Heart right ventricle (tissue), 16 donors: ENCODE measurements around the gene CCR5AS.

Experiments
- ATAC-seq, 8 donors: fragments of 200-7000 bp; cut with Tn5 transposase; one replicate each; pipeline ENCODE4 v1.9.1; 2020; ENCODE audit warnings: mild to moderate bottlenecking in 8 of 8, moderate library complexity in 8 of 8, moderate number of reproducible peaks in 1 of 8
- DNase-seq, 2 donors: peaks; one replicate each; pipeline ENCODE4 v3.0.0-alpha.2; 2020
- H3K27ac ChIP-seq, 10 donors: fragments of 200-600 bp; sonication (generic) in 2 of 10; one replicate each; pipeline versions ENCODE4 v1.5.0 to v1.8.0; 2020 to 2022; ENCODE audit warnings: mild to moderate bottlenecking in 3 of 10
- H3K27me3 ChIP-seq, 7 donors: fragments of 200-600 bp; one replicate each; pipeline ENCODE4 v1.8.0; 2021 to 2022; ENCODE audit warnings: mild to moderate bottlenecking in 2 of 7
- H3K36me3 ChIP-seq, 9 donors: fragments of 200-600 bp; sonication (generic) in 1 of 9; one replicate each; pipeline versions ENCODE4 v1.5.0 to v1.8.0; 2020 to 2022; ENCODE audit warnings: mild to moderate bottlenecking in 2 of 9
- H3K4me1 ChIP-seq, 9 donors: fragments of 200-600 bp; sonication (generic) in 1 of 9; one replicate each; pipeline versions ENCODE4 v1.5.0 to v1.8.0; 2020 to 2022; ENCODE audit warnings: mild to moderate bottlenecking in 4 of 9
- H3K4me3 ChIP-seq, 10 donors: fragments of 200-600 bp; sonication (generic) in 2 of 10; one replicate each; pipeline versions ENCODE4 v1.5.0 to v1.8.0; 2020 to 2022; ENCODE audit warnings: mild to moderate bottlenecking in 7 of 10, moderate library complexity in 2 of 10
- H3K9me3 ChIP-seq, 11 donors: fragments of 200-600 bp in 10 of 11; sonication (generic) in 2 of 11; one replicate each; pipeline versions ENCODE4 v1.5.0 to v1.8.0; 2013 to 2022; ENCODE audit warnings: mild to moderate bottlenecking in 2 of 11, control low read depth in 1 of 11, moderate library complexity in 1 of 11
- WGBS, 2 donors: extraction: QIAGEN DNeasy Blood & Tissue Kit; methylation state at CpG; one replicate each; pipeline ENCODE4 v1.1.7; 2013; ENCODE audit warnings: inconsistent platforms in 1 of 2; 5-methylcytosine and 5-hydroxymethylcytosine counted together
- intact Hi-C, 10 donors: fragments of 100-400 bp; cut with DNase I; formaldehyde crosslinking; loops; one replicate each; pipeline versions ENCODE4 v1.11.1 to v1.14.2; 2022
- TF ChIP-seq, protein P1 (sequence below), 9 donors: fragments of 200-600 bp; sonication (generic) in 2 of 9; IDR thresholded peaks; one replicate each; pipeline versions ENCODE4 v1.5.0 to v1.8.0; 2021 to 2022; ENCODE audit warnings: antibody characterized with exemption in 9 of 9, mild to moderate bottlenecking in 5 of 9, moderate library complexity in 1 of 9
- donor health status: Arrhythmogenic right ventricular cardiomyopathy.
- donor health status: ischemic (EF 13 %, LVEDD 7.1; RV severe dilation, severe dysfunction).
- donor health status: healthy with polysubstance abuse.
- donor health status: DM: no; HTN: yes; CAD: no.
- donor health status: DM: no; HTN: no; CAD: no.
- donor health status: ischemic (EF 25% LVEDD 6.9; RV normal size, moderate dysfunction).
- donor health status: ischemic (EF 25% LVEDD 5.7; RV mildly dilated, moderate dysfunction).
- donor health status: healthy.
- donor health status: DM: yes; HTN: yes; CAD: no.
- donor health status: Ischemic cardiomyopathy.
- donor health status: ischemic (EF 35%, LVEDD 5.7; RV mildly dilated, moderate dysfunction).
- donor health status: nonischemic (EF 11% LVEDD 7.7; RV severe dilation, severe dysfunction).
- donor health status: DM: yes; HTN: yes; CAD: no.
- donor health status: PGD.
- donor health status: ischemic (EF 29% LVEDD 5.4; RV normal size, mild dysfunction).
- donor health status: nonischemic (EF 23%, LVEDD 6.1; RV moderate dilation, normal function).

CCR5AS gene

DNA sequence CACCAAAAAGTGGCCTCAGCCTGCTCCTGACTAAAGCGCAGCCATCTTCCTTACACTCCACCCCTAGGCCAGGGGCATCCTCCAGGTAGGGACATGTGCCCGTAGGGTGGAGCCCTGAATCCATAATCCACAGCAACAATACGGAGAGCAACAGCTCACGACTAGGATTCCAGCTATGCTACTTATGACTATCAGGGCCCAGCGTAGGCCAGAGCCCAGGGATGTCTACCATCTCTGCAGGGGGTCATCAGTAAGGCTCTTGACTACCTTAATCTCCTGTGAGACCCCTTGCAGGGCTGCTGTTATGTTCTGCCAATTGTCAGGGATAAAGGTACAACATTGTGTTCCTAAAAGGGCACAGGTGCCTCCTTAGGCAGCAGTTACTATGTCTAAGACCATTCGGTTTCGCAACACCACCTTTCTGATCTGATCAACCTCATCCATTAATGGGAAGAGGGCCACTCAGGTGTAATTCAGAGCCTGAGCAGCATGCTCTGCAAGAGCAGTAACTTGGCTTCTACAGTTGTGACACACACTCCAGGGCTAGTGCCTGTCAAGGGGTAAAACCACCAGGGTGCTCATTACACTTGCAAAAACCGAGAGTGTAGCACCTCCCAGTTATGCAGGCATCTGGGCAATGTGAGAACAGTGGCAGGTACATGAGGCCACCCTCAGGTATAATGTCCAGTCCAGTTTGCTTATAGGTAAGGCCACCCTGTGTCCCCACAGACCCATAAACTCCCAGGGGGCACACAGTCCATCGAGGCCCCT lies 11.2 kb upstream of the CCR5AS start:
- intact Hi-C loops: no loop called here
- 83 to 87% methylated on average over 9 of the region's 9 CpGs for WGBS, 2 donors
- H3K27me3 ChIP-seq: no peaks in the 10 kb centered on the region
- DNase-seq (no peak), ATAC-seq (peak in 1 of 8 donors; percentile 35)
- H3K27ac ChIP-seq: no peak overlapping the region
- H3K4me3 ChIP-seq: no peak overlapping the region
- H3K9me3 ChIP-seq: no peaks in the 10 kb centered on the region
- TF ChIP-seq, protein P1, sequence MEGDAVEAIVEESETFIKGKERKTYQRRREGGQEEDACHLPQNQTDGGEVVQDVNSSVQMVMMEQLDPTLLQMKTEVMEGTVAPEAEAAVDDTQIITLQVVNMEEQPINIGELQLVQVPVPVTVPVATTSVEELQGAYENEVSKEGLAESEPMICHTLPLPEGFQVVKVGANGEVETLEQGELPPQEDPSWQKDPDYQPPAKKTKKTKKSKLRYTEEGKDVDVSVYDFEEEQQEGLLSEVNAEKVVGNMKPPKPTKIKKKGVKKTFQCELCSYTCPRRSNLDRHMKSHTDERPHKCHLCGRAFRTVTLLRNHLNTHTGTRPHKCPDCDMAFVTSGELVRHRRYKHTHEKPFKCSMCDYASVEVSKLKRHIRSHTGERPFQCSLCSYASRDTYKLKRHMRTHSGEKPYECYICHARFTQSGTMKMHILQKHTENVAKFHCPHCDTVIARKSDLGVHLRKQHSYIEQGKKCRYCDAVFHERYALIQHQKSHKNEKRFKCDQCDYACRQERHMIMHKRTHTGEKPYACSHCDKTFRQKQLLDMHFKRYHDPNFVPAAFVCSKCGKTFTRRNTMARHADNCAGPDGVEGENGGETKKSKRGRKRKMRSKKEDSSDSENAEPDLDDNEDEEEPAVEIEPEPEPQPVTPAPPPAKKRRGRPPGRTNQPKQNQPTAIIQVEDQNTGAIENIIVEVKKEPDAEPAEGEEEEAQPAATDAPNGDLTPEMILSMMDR (IDR thresholded peaks at IDR 0.05): no peak
- H3K36me3 ChIP-seq: no peaks in the 10 kb centered on the region
- H3K4me1 ChIP-seq: peaks cover 0 to 41% (median 25%) of the 10 kb centered on the region in 9 donors

DNA sequence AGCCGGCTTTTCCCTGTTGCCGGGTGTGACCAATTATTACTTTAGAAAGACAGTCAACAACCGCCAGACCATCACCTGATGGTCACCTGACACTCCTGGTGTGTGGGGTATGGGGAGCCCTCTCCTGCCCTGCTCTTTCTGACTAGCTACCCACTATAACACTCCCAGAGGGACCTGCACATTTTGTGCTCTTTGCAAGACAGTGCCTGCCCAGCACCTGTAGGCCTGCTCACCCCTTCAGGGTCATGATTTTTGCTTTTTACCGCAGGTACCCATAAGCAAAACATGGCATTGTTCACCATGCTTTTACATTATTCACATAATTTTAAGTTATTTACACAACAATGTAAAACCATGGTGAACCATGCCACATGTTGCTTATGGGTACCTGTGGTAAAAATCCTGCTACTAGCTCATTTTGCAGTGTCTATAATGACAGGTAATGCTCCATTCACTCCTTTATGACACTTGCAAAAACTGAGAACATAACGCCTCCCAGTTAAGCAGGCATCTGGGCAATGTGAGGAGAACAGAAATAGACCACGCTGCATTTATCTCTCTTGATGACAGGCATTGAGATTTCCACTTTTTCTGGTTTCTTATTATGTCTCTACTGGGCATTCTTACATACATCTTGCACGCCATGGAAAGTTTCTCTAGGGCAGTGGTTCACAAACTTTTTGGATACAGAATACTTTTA lies 10.1 kb upstream of the CCR5AS start:
- Histone ChIP-seq H3K36me3 (no peaks in the 10 kb centered on the region), H3K4me1 (peaks cover 3 to 52% (median 36%) of the 10 kb centered on the region in 9 donors), H3K27ac (peak overlapping the region in 5 of 10 donors; percentile 13 to 48 (median 22)), H3K27me3 (no peaks in the 10 kb centered on the region), H3K9me3 (no peaks in the 10 kb centered on the region), H3K4me3 (no peak overlapping the region)
- TF ChIP-seq, protein P1 (IDR thresholded peaks at IDR 0.05): no peak
- peak in 4 of 8 donors; percentile 39 to 74 (median 70) for ATAC-seq
- intact Hi-C loops: no loop called here
- no peak for DNase-seq
- 42 to 61% methylated on average over 7 of the region's 7 CpGs for WGBS, 2 donors

DNA sequence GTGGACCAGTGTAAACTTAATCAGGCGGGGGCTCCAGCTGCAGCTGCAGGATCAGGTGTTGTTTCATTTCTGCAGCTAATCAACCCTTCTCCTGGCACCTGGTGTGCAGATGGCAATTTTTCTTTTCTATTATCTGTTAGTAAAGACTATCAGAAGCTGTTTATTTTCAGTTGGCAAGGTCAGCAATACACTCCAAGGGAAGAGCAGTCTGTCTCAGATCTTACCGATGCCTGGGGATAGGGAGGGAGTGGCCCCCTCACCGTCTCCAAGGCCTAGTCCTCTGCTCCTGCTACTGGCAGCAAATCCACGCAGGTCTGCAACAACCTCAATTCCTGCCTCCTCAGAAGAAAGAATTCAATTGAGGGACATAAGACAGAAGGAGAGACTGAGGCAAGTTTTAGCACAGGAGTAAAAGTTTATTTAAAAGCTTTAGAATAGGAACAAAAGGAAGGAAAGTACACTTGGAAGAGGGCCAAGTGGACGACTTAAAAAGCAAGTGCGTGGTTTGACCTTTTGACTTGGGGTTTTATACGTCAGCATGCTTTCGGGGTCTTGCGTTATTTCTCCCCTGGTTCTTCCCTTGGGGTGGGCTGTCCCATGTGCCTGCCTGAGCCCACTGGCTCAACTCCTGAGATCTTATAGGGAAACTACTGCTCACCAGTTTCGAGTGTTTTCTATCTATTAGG lies 9.4 kb upstream of the CCR5AS start:
- Histone ChIP-seq H3K4me3 (no peak overlapping the region), H3K36me3 (no peaks in the 10 kb centered on the region), H3K9me3 (no peaks in the 10 kb centered on the region), H3K4me1 (peaks cover 3 to 54% (median 36%) of the 10 kb centered on the region in 9 donors), H3K27ac (peak overlapping the region in 4 of 10 donors; percentile 13 to 48 (median 22)), H3K27me3 (no peaks in the 10 kb centered on the region)
- DNase-seq: no peak
- intact Hi-C loops: no loop called here
- ATAC-seq: no peak
- TF ChIP-seq, protein P1 (IDR thresholded peaks at IDR 0.05): no peak
- WGBS, 2 donors: 36 to 39% methylated on average over 10 of the region's 10 CpGs

DNA sequence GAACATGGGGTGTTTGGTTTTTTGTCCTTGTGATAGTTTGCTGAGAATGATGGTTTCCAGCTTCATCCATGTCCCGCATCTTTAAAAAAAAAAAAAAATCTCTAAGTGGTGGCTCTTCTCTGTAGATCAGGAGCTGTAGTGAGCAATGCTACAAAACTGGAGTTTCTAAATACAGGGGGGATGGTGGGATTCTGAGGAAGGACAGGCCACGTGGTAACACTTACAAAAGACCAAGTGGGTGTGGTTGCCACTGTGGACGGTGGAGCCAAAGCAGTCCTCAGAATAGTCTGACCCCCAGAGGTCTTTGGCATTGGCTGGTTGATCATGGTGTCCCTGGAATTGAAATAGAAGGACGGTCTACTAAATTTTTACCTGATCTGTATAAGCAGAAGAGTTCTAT lies 7.9 kb upstream of the CCR5AS start:
- TF ChIP-seq, protein P1 (IDR thresholded peaks at IDR 0.05): no peak
- Histone ChIP-seq H3K27me3 (no peaks in the 10 kb centered on the region), H3K9me3 (no peaks in the 10 kb centered on the region), H3K4me3 (no peak overlapping the region), H3K27ac (no peak overlapping the region), H3K4me1 (peaks cover 3 to 69% (median 42%) of the 10 kb centered on the region in 9 donors), H3K36me3 (no peaks in the 10 kb centered on the region)
- intact Hi-C loops: no loop called here
- DNase-seq (no peak), ATAC-seq (no peak)
- 69 to 79% methylated on average over 4 of the region's 4 CpGs for WGBS, 2 donors
